ENCODE results near the gene FZR1.

FZR1 gene

GRCh38 chr19:3539756-3540118 lies 33.6 kb downstream of the FZR1 start:
- Histone ChIP-seq H3K14ac (ENCODE audit: low read length in 2 of 2) (no peak overlapping the region), H3K36me3 (ENCODE audit: control insufficient read depth in 1 of 2, insufficient read depth in 2 of 2, low read depth in 1 of 2, low read length in 2 of 2) (peaks cover 20 to 68% of the 10 kb centered on the region in 2 experiments), H3K79me1 (replicated peaks; ENCODE audit: low read length, poor library complexity, severe bottlenecking) (peaks cover 8% of the 10 kb centered on the region), H4K8ac (ENCODE audit: low read length) (no peak overlapping the region), H3K27me3 (ENCODE audit: control insufficient read depth in 1 of 2, insufficient read depth in 1 of 2, low read length in 2 of 2) (no peaks in the 10 kb centered on the region), H3K23ac (ENCODE audit: low read length in 2 of 2) (no peak overlapping the region), H2BK120ac (ENCODE audit: low read depth, low read length) (no peak overlapping the region), H3K4ac (ENCODE audit: low read depth in 1 of 2, low read length in 2 of 2) (no peak overlapping the region), H2AK5ac (ENCODE audit: low read length, severe bottlenecking) (no peak overlapping the region), H3K18ac (ENCODE audit: low read depth in 1 of 2, low read length in 2 of 2) (no peak overlapping the region), H2AFZ (ENCODE audit: low read depth, low read length) (no peak overlapping the region), H4K91ac (ENCODE audit: low read length) (no peak overlapping the region), H3K27ac (ENCODE audit: low read length, poor library complexity, severe bottlenecking) (no peak overlapping the region), H3K4me2 (ENCODE audit: low read length, poor library complexity, severe bottlenecking) (no peak overlapping the region), H3K4me3 (ENCODE audit: insufficient read depth in 1 of 2, low read depth in 1 of 2, low read length in 2 of 2) (no peak overlapping the region), H2BK15ac (ENCODE audit: low read depth, poor library complexity, severe bottlenecking) (no peak overlapping the region), H3K4me1 (ENCODE audit: control insufficient read depth, insufficient read depth, low read depth, low read length) (peaks cover 19% of the 10 kb centered on the region), H3K9me3 (ENCODE audit: control insufficient read depth, low read length) (no peaks in the 10 kb centered on the region), H3K9ac (ENCODE audit: low read length) (no peak overlapping the region), H2BK12ac (ENCODE audit: low read length in 2 of 2) (no peak overlapping the region), H2BK5ac (ENCODE audit: low read depth, low read length, poor library complexity, severe bottlenecking) (no peak overlapping the region)
- DNase-seq = no peak
- no CpG with 5 or more reads among the region's 1 CpG for WGBS

GRCh38 chr19:3543150-3544057 lies 37.3 kb downstream of the FZR1 start:
- Histone ChIP-seq H3K4me1 (ENCODE audit: control insufficient read depth, insufficient read depth, low read depth, low read length) (peaks cover 13% of the 10 kb centered on the region), H3K27ac (ENCODE audit: low read length, poor library complexity, severe bottlenecking) (no peak overlapping the region), H3K9ac (ENCODE audit: low read length) (no peak overlapping the region), H3K9me3 (ENCODE audit: control insufficient read depth, low read length) (no peaks in the 10 kb centered on the region), H2AK5ac (ENCODE audit: low read length, severe bottlenecking) (no peak overlapping the region), H3K4me2 (ENCODE audit: low read length, poor library complexity, severe bottlenecking) (no peak overlapping the region), H3K23ac (ENCODE audit: low read length in 2 of 2) (no peak overlapping the region), H3K79me1 (replicated peaks; ENCODE audit: low read length, poor library complexity, severe bottlenecking) (peaks cover 25% of the 10 kb centered on the region), H2AFZ (ENCODE audit: low read depth, low read length) (no peak overlapping the region), H2BK120ac (ENCODE audit: low read depth, low read length) (no peak overlapping the region), H3K4me3 (ENCODE audit: insufficient read depth in 1 of 2, low read depth in 1 of 2, low read length in 2 of 2) (no peak overlapping the region), H2BK12ac (ENCODE audit: low read length in 2 of 2) (no peak overlapping the region), H3K18ac (ENCODE audit: low read depth in 1 of 2, low read length in 2 of 2) (no peak overlapping the region), H3K4ac (ENCODE audit: low read depth in 1 of 2, low read length in 2 of 2) (no peak overlapping the region), H3K36me3 (ENCODE audit: control insufficient read depth in 1 of 2, insufficient read depth in 2 of 2, low read depth in 1 of 2, low read length in 2 of 2) (peaks cover 33 to 69% of the 10 kb centered on the region in 2 experiments), H4K8ac (ENCODE audit: low read length) (no peak overlapping the region), H4K91ac (ENCODE audit: low read length) (no peak overlapping the region), H2BK5ac (ENCODE audit: low read depth, low read length, poor library complexity, severe bottlenecking) (no peak overlapping the region), H3K27me3 (ENCODE audit: control insufficient read depth in 1 of 2, insufficient read depth in 1 of 2, low read length in 2 of 2) (no peaks in the 10 kb centered on the region), H3K14ac (ENCODE audit: low read length in 2 of 2) (no peak overlapping the region), H2BK15ac (ENCODE audit: low read depth, poor library complexity, severe bottlenecking) (no peak overlapping the region)
- DNase-seq = no peak
- WGBS = 94% methylated on average over 47 of the region's 47 CpGs

GRCh38 chr19:3544058-3544376 lies 37.9 kb downstream of the FZR1 start:
- Histone ChIP-seq H3K79me1 (replicated peaks; ENCODE audit: low read length, poor library complexity, severe bottlenecking) (peaks cover 25% of the 10 kb centered on the region), H4K91ac (ENCODE audit: low read length) (no peak overlapping the region), H2BK12ac (ENCODE audit: low read length in 2 of 2) (no peak overlapping the region), H2BK15ac (ENCODE audit: low read depth, poor library complexity, severe bottlenecking) (no peak overlapping the region), H2BK5ac (ENCODE audit: low read depth, low read length, poor library complexity, severe bottlenecking) (no peak overlapping the region), H2AK5ac (ENCODE audit: low read length, severe bottlenecking) (no peak overlapping the region), H3K9me3 (ENCODE audit: control insufficient read depth, low read length) (no peaks in the 10 kb centered on the region), H4K8ac (ENCODE audit: low read length) (no peak overlapping the region), H3K4me3 (ENCODE audit: insufficient read depth in 1 of 2, low read depth in 1 of 2, low read length in 2 of 2) (no peak overlapping the region), H3K4me2 (ENCODE audit: low read length, poor library complexity, severe bottlenecking) (no peak overlapping the region), H3K27me3 (ENCODE audit: control insufficient read depth in 1 of 2, insufficient read depth in 1 of 2, low read length in 2 of 2) (no peaks in the 10 kb centered on the region), H3K4me1 (ENCODE audit: control insufficient read depth, insufficient read depth, low read depth, low read length) (peaks cover 11% of the 10 kb centered on the region), H3K9ac (ENCODE audit: low read length) (no peak overlapping the region), H3K23ac (ENCODE audit: low read length in 2 of 2) (no peak overlapping the region), H3K36me3 (ENCODE audit: control insufficient read depth in 1 of 2, insufficient read depth in 2 of 2, low read depth in 1 of 2, low read length in 2 of 2) (peaks cover 32 to 69% of the 10 kb centered on the region in 2 experiments), H2AFZ (ENCODE audit: low read depth, low read length) (no peak overlapping the region), H3K18ac (ENCODE audit: low read depth in 1 of 2, low read length in 2 of 2) (no peak overlapping the region), H3K4ac (ENCODE audit: low read depth in 1 of 2, low read length in 2 of 2) (no peak overlapping the region), H3K27ac (ENCODE audit: low read length, poor library complexity, severe bottlenecking) (no peak overlapping the region), H3K14ac (ENCODE audit: low read length in 2 of 2) (no peak overlapping the region), H2BK120ac (ENCODE audit: low read depth, low read length) (no peak overlapping the region)
- no peak for DNase-seq
- WGBS = 98% methylated on average over 9 of the region's 9 CpGs

- Histone ChIP-seq H3K4ac (ENCODE audit: low read depth in 1 of 2, low read length in 2 of 2) (no peak overlapping the region), H3K14ac (ENCODE audit: low read length in 2 of 2) (no peak overlapping the region), H2BK15ac (ENCODE audit: low read depth, poor library complexity, severe bottlenecking) (no peak overlapping the region), H4K91ac (ENCODE audit: low read length) (no peak overlapping the region), H3K27ac (ENCODE audit: low read length, poor library complexity, severe bottlenecking) (no peak overlapping the region), H3K18ac (ENCODE audit: low read depth in 1 of 2, low read length in 2 of 2) (no peak overlapping the region), H2AFZ (ENCODE audit: low read depth, low read length) (no peak overlapping the region), H2BK5ac (ENCODE audit: low read depth, low read length, poor library complexity, severe bottlenecking) (no peak overlapping the region), H3K9me3 (ENCODE audit: control insufficient read depth, low read length) (no peaks in the 10 kb centered on the region), H3K4me3 (ENCODE audit: insufficient read depth in 1 of 2, low read depth in 1 of 2, low read length in 2 of 2) (no peak overlapping the region), H3K36me3 (ENCODE audit: control insufficient read depth in 1 of 2, insufficient read depth in 2 of 2, low read depth in 1 of 2, low read length in 2 of 2) (peaks cover 27 to 71% of the 10 kb centered on the region in 2 experiments), H3K27me3 (ENCODE audit: control insufficient read depth in 1 of 2, insufficient read depth in 1 of 2, low read length in 2 of 2) (no peaks in the 10 kb centered on the region), H3K4me2 (ENCODE audit: low read length, poor library complexity, severe bottlenecking) (no peak overlapping the region), H2AK5ac (ENCODE audit: low read length, severe bottlenecking) (no peak overlapping the region), H4K8ac (ENCODE audit: low read length) (no peak overlapping the region), H3K79me1 (replicated peaks; ENCODE audit: low read length, poor library complexity, severe bottlenecking) (peaks cover 25% of the 10 kb centered on the region), H2BK120ac (ENCODE audit: low read depth, low read length) (no peak overlapping the region), H2BK12ac (ENCODE audit: low read length in 2 of 2) (peak overlapping the region in 1 of 2 experiments; percentile 9), H3K9ac (ENCODE audit: low read length) (no peak overlapping the region), H3K4me1 (ENCODE audit: control insufficient read depth, insufficient read depth, low read depth, low read length) (peaks cover 11% of the 10 kb centered on the region), H3K23ac (ENCODE audit: low read length in 2 of 2) (peak overlapping the region in 1 of 2 experiments; percentile 48)
- WGBS = 63% methylated on average over 29 of the region's 30 CpGs
- peak; percentile 62 for DNase-seq
Measured at GRCh38 chr19:3544742-3545668, 38.9 kb downstream of the FZR1 start.
